ENCODE data around the gene UCN3. TPM values are rescaled to one million over a fixed set of nuclear protein-coding genes. Genes with fewer than 3 reads are reported as not detected.
A peak's percentile ranks its signal among the peaks of the same experiment; 100 is the strongest.

Gene UCN3
- 1 to 10 TPM in 1 of 3 donors, under 1 TPM in 2; 0.34 to 1.4 (median 0.38) TPM for polyA plus RNA-seq (ENCODE audit: insufficient read length in 3 of 3)
- long read RNA-seq, donor 1, partial matches to known transcripts = 0 of 1 reads
- long read RNA-seq, donor 1, other reads (novel, unspliced or antisense) = 0 of 1 reads
- long read RNA-seq, donor 2 = 0 reads
- long read RNA-seq, donor 3, partial matches to known transcripts = 0 of 1 reads
- long read RNA-seq, donor 3, other reads (novel, unspliced or antisense) = 0 of 1 reads
- long read RNA-seq, donor 4, partial matches to known transcripts = 0 of 1 reads
- long read RNA-seq, donor 4, other reads (novel, unspliced or antisense) = 0 of 1 reads
- long read RNA-seq, donor 5 = 0 reads
- long read RNA-seq, donor 6, partial matches to known transcripts = 0 of 2 reads
- long read RNA-seq, donor 6, other reads (novel, unspliced or antisense) = 0 of 2 reads
- long read RNA-seq, donor 7 = 0 reads
- long read RNA-seq, donor 8 = 0 reads
- long read RNA-seq, donor 9, partial matches to known transcripts = 0 of 1 reads
- long read RNA-seq, donor 9, other reads (novel, unspliced or antisense) = 0 of 1 reads
- long read RNA-seq, donor 10 = 0 reads
- long read RNA-seq, donor 11, partial matches to known transcripts = 0 of 1 reads
- long read RNA-seq, donor 11, other reads (novel, unspliced or antisense) = 0 of 1 reads
- long read RNA-seq, donor 12 = 0 reads
- long read RNA-seq, donor 13 = 0 reads
- long read RNA-seq, donor 14 = 0 reads
- long read RNA-seq, donor 15, transcript UCN3-201 (2 exons, 1,200 nt) = major isoform, 8 of 8 reads
- long read RNA-seq, donor 15, partial matches to known transcripts = 0 of 8 reads
- long read RNA-seq, donor 15, other reads (novel, unspliced or antisense) = 0 of 8 reads
- long read RNA-seq, donor 16 = 0 reads

GRCh38 chr10:5364890-5365338, at the start of gene UCN3:
UCN3 (plus strand) TSS chr10:5364966; CDS start chr10:5373721, 8,755 bp downstream.
- DNase-seq = peak; percentile 53

GRCh38 chr10:5317547-5318107, 47.1 kb upstream of the UCN3 start:
- peak; percentile 41 for DNase-seq

- DNase-seq = no peak
Observed at GRCh38 chr10:5318148-5318547, 46.6 kb upstream of the UCN3 start.

- DNase-seq = no peak
Observed at GRCh38 chr10:5319863-5320262, 44.9 kb upstream of the UCN3 start.

GRCh38 chr10:5321273-5321672, 43.5 kb upstream of the UCN3 start:
- no peak for DNase-seq

GRCh38 chr10:5323446-5323845, 41.3 kb upstream of the UCN3 start:
- no peak for DNase-seq

GRCh38 chr10:5325076-5325475, 39.7 kb upstream of the UCN3 start:
- DNase-seq = no peak

- no peak for DNase-seq
Observed at GRCh38 chr10:5334196-5334880, 30.4 kb upstream of the UCN3 start.

GRCh38 chr10:5338010-5338409, 26.8 kb upstream of the UCN3 start:
- no peak for DNase-seq

- no peak for DNase-seq
Observed at GRCh38 chr10:5343092-5343491, 21.7 kb upstream of the UCN3 start.

GRCh38 chr10:5343561-5343960, 21.2 kb upstream of the UCN3 start:
- no peak for DNase-seq

GRCh38 chr10:5343979-5344378, 20.8 kb upstream of the UCN3 start:
- no peak for DNase-seq

GRCh38 chr10:5344746-5345145, 20.0 kb upstream of the UCN3 start:
- DNase-seq = no peak

- no peak for DNase-seq
Observed at GRCh38 chr10:5346881-5347280, 17.9 kb upstream of the UCN3 start.

- DNase-seq = no peak
Observed at GRCh38 chr10:5349362-5349761, 15.4 kb upstream of the UCN3 start.

- DNase-seq = no peak
Observed at GRCh38 chr10:5354068-5354467, 10.7 kb upstream of the UCN3 start.

- no peak for DNase-seq
Observed at GRCh38 chr10:5355594-5356301, 9.0 kb upstream of the UCN3 start.

GRCh38 chr10:5356302-5356763, 8.4 kb upstream of the UCN3 start:
- no peak for DNase-seq

GRCh38 chr10:5360318-5360915, 4.3 kb upstream of the UCN3 start:
- no peak for DNase-seq

GRCh38 chr10:5361966-5362365, 2.8 kb upstream of the UCN3 start:
- DNase-seq = no peak

- no peak for DNase-seq
Observed at GRCh38 chr10:5362873-5363272, 1.9 kb upstream of the UCN3 start.
